CD4-positive, alpha-beta T cell treated with Interleukin-6 at 100 ng/mL for 8 hours (primary cell): ENCODE results near the gene MLH3.
"Not testable (repeated sequence)": the region's sequence is repeated elsewhere in the genome, so short reads cannot be mapped to it uniquely, and the experiment has no call there.

Source experiments
- DNase-seq: peaks from one replicate; pipeline ENCODE4 v3.0.0-alpha.2; 2020; ENCODE audit warnings: mixed read lengths, low spot score

Gene MLH3

GRCh38 chr14:75025082-75025481 is 26.2 kb downstream of the MLH3 start:
- no peak for DNase-seq

GRCh38 chr14:75023108-75023507 is 28.2 kb downstream of the MLH3 start:
- DNase-seq, result no peak

- DNase-seq, result no peak
Observed at GRCh38 chr14:75022655-75023054, 28.6 kb downstream of the MLH3 start.

GRCh38 chr14:75018694-75019093 is 32.6 kb downstream of the MLH3 start:
- no peak for DNase-seq

GRCh38 chr14:75016815-75017214 is 34.5 kb downstream of the MLH3 start:
- no peak for DNase-seq

- no peak for DNase-seq
Observed at GRCh38 chr14:75015496-75015895, 35.8 kb downstream of the MLH3 start.

GRCh38 chr14:75013290-75013689 is 38.0 kb downstream of the MLH3 start:
- DNase-seq, result no peak

GRCh38 chr14:75011356-75011994 is 39.8 kb downstream of the MLH3 start:
- no peak for DNase-seq

- DNase-seq, result no peak
Observed at GRCh38 chr14:75010472-75011093, 40.7 kb downstream of the MLH3 start.

GRCh38 chr14:75009176-75009575 is 42.1 kb downstream of the MLH3 start:
- DNase-seq, result no peak

- DNase-seq, result no peak
Observed at GRCh38 chr14:75005357-75005756, 45.9 kb downstream of the MLH3 start.

- DNase-seq, result no peak
Observed at GRCh38 chr14:75003250-75004027, 47.8 kb downstream of the MLH3 start.

GRCh38 chr14:75002392-75003249 is 48.6 kb downstream of the MLH3 start, which contains the start of gene EIF2B2:
TSS of gene EIF2B2 (plus strand) at chr14:75002921. CDS start at chr14:75002991, 70 bp downstream.
- DNase-seq, result peak; percentile 98

GRCh38 chr14:75001899-75002298 is 49.4 kb downstream of the MLH3 start:
- no peak for DNase-seq

- no peak for DNase-seq
Observed at GRCh38 chr14:75001261-75001660, 50.0 kb downstream of the MLH3 start.

GRCh38 chr14:74995781-74996180 is 55.5 kb downstream of the MLH3 start:
- not testable (repeated sequence) for DNase-seq

GRCh38 chr14:74994182-74994581 is 57.1 kb downstream of the MLH3 start:
- not testable (repeated sequence) for DNase-seq

GRCh38 chr14:74988993-74989392 is 62.3 kb downstream of the MLH3 start:
- no peak for DNase-seq

GRCh38 chr14:74988131-74988530 is 63.1 kb downstream of the MLH3 start:
- DNase-seq, result no peak

- no peak for DNase-seq
Observed at GRCh38 chr14:74985806-74986205, 65.5 kb downstream of the MLH3 start.

GRCh38 chr14:74985028-74985310 is 66.3 kb downstream of the MLH3 start:
- no peak for DNase-seq
